DMS114 treated with DMSO at 0.1 percent for 48 hours (cell line): ENCODE results near the gene AUTS2.

Source experiments
- DNase-seq: peaks from one replicate; lab custom pipeline; 2025; ENCODE audit not compliant: unreplicated experiment; lab: John Stamatoyannopoulos, UW

The AUTS2 gene

GRCh38 chr7:69622960-69623359 lies 24.7 kb downstream of the AUTS2 start:
- no peak for DNase-seq

- DNase-seq = no peak
Observed at GRCh38 chr7:69624435-69625230, 26.4 kb downstream of the AUTS2 start.

GRCh38 chr7:69625238-69625637 lies 27.0 kb downstream of the AUTS2 start:
- DNase-seq = no peak

- DNase-seq = no peak
Observed at GRCh38 chr7:69625798-69626197, 27.5 kb downstream of the AUTS2 start.

- no peak for DNase-seq
Observed at GRCh38 chr7:69630292-69630691, 32.0 kb downstream of the AUTS2 start.

- no peak for DNase-seq
Observed at GRCh38 chr7:69631131-69631530, 32.9 kb downstream of the AUTS2 start.

DNA sequence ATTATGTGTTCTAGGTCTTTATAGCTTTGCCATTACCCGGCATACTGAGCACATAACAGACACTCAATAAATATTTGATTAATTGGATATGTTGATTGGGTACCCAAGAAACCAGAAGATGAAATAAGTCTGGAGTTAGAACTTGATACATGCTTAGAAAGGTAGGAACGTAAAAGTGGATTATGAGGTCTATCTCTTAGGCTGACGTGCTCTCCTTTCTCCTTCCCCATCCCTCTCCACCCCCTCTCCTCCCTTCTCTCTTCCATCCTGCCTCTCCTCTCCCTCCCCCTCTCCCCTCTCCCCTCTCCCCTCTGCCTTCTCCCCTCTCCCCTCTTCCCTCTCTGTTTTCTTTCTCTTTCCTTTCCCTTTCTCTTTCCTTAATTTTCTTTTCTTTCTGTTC lies 34.0 kb downstream of the AUTS2 start:
- DNase-seq = no peak

DNA sequence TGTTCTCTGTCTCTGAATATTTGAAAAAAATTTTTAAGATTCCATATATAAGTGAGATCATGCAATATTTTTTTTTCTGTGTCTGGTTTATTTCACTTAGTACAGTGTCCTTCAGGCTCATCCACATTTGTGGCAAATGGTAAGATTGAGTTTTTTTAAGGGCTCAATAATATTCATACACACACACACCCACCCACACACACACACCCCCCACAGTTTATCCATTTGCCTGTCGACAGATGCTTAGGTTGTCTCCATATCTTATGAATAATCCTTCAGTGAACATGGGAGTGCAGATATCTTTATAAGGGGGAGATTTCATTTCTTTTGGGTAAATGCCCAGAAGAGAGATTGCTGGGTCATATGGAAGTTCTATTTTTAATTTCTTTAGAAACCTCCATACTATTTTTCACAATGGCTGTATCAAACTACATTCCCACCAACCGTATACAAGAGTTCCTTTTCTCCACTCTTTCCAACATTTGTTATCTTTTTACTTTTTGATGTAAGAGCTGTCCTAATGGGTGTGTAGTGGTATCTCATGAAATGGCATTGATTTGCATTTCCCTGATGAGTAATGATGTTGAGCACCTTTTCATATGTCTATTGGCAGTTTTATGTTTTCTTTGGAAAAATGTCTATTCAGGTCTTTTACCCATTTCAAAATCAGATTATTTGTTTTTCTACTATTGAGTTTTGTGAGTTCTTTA lies 35.0 kb downstream of the AUTS2 start:
- DNase-seq = no peak

DNA sequence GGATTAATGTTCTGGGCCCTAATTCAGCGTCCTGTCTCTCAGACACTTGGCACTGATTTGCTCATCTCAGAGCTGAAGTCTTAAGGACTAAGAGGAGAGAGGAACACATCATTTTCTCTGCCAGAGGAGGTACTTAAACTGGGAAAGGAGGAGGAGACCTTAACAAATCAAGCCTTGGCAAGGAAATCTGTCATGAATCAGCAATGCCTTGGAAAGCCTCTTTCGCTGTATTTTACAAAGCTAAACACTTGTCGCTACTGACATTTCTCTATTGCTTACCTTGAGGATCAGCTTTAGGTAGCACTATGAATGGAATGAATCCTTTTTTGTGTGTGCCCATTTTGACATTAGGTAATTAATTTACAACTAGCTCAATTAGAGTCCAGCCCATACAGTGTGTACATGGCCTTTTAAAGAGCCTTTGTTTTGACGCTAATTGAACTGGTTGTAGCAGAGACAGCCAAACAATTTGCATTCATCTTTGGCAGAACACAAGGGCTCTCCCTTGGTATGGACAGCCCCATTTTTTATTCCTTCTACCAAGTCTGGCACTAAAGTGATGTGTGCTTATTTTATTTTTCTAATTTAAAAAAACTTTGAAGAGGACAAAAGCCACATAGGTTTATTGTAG lies 37.4 kb downstream of the AUTS2 start:
- no peak for DNase-seq

DNA sequence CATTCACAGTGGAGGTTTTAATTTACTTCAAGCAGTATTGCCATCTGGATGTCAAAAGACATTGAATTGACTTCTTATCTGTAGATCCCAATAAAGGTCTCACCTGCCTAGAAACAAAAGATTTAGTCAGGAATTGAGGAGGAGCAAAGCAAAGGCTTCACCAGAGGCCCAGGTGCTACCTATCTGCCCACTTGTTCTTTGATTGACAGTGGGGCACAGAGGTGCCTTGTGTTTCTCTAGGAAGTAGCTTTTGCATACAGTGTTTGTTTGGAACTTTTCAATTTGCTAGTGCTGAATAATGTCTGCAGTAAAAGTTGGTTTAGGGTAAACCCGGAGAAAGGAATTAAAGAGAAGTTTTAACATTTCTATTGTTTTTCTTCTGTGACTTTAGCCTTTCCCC lies 40.4 kb downstream of the AUTS2 start:
- DNase-seq = no peak

DNA sequence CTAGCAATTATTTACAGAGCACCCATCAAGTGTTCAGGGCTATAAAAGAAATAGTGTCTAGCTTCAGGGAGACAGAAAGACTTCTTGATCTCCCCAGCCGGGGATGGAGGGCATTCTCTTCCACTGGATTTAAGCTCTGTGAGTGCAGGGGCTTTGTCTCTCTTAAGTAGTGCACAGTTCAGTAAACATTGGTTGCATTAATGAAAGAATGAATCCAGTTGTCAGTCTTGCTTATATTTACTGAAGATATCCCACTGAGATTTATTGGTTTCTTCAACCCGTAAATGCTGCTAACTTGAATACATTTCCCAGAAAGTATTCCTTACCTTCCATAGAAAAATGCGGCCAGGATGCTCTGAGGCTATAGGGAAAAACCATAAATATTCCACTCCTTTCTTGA lies 41.9 kb downstream of the AUTS2 start:
- DNase-seq = no peak

- DNase-seq = no peak
Observed at GRCh38 chr7:69640925-69641594, 42.8 kb downstream of the AUTS2 start.

DNA sequence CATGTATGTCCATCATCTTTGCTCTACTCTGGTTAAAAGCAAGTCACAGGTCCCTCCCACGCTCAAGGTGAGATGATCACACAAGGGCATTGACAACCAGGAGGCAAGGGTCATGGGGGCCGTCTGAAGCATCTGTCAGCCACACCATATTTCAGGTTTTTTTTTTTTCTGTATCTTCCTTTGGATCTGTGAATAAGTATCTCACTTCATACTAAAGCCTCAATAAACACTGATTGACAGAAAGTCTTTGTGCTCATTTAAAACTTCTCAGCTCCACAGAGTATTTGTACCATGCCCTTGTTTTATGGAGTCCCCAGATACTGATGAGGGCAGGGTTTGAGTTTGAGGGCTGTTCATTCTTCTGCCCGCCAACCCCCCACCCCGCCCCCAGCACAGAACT lies 45.0 kb downstream of the AUTS2 start:
- DNase-seq = no peak

DNA sequence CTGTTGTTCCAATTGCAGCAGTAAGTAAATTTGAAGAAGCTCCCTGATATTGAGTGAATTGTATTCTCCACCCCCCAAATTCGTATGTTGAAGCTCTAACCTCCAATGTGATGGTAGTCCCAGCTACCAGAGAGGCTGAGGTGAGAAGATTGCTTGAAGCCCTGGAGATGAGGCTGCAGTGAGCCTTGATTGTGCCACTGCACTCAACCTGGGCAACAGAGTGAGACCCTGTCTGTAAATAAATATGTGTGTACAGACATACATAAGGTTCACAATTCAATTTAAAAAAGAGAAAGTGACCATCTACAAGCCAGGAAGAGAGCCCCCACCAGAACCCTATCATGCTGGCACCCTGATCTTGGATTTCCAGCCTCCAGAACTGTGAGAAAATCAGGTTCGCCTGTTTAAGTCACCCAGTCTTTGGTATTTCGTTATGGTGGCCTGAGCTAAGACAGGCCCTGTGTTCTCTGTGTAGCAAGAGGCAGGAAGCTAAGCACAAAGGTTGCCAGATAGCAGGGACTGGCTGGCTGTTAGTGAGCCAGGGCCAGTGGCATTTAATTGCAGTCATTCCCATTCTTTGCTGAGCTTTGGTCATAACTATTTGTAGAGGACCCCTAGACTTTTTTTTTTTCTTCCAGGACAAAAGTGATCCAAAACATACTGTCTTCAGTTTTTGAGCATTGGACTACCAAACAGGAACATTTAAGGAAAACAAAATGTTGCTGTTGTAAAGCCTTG lies 45.6 kb downstream of the AUTS2 start:
- DNase-seq = no peak

GRCh38 chr7:69645683-69646082 lies 47.4 kb downstream of the AUTS2 start:
- no peak for DNase-seq

DNA sequence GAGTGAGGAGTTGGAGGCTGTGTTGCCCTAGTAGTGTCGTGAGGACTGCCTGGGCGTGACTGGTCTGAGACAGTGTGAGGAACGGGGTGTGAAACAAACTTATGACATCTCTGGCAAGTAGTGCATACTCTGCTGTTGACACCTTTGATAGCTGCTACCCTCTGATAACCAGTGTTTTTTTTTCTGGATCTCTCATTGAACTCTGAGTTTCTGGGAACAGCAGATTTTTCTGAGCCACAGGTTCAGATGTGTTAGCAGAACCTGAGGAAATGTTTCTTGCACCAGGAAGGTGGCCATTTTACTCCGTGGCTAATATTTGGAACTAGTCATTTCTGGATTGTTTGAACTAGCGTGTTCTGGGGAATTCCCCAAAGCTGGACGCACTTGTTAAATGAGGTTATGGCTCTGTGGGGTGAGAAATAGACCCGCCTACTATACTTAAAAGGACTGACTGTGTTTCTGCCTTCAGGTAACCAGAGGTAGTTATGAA lies 52.9 kb downstream of the AUTS2 start:
- no peak for DNase-seq

DNA sequence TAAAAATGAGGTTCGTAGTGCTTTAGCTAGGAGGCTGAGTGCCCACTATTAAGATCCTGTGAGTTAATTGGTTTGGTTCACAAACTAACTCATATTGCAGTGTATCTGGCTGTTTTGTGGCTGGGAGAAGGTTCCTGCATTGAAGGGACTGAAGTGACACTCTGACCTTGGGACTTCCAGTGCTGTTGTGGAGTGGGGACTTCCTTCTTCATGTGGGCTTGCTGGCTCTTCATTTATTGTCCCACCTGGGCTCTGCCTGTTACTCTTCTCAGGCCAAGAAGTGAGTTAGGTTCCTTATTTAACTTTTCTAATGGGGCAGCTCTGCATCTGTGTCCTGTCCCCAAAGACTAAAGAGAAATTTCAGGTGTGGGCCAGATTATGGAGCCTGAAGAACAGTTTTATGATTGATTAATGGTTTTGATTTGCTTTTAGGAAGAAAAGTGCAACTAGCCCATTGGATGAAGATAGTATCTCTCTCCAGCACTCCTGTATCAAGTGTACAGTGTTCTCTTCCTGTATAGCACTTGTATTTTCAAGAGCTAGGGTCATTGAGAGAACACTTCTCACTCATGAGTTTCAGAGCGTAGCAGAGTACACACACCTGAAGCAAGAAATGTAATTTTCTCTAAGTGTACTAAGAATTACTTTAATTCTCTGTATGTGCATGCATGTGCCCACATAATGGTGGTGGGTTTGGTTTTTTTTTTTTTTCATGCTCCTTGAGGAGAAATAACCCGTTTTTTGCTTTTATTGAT lies 54.8 kb downstream of the AUTS2 start:
- DNase-seq = no peak

DNA sequence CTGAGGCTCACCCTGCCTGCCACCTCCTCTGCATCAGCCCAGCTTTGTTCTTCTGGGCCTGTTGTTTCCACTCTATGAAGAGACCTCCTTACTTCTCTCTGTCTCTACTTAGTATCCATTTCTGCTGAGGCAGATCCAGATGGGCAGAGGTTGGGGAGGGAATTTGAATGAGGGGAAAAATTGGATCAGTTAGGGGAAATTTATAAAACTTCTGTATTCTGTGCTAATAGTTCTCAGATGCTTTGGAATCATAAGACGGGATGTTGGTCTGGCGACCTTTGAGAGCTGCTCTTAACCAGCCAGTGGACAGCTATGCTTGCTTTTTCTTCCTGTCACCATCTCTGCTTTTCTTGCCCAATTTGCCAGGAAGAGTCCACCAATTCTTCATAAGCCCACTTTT lies 55.5 kb downstream of the AUTS2 start:
- no peak for DNase-seq

DNA sequence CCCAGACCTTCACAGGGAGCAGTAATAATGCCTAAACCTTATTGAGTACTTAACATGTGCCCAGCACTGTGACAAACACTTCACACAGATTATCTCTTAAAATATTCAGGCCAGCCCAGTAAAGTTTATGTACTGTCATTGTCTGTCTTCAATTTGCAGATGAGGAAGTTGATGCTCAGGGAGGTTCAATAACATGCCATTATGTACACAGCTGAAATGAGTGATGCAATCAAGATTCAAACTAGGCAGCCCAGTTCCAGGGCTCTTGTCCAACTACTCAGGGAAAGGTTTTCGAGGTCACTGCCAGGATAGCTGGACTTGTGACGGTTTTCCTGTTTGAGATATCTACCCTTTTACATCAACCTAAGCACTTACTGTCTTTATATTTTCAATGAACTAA lies 56.1 kb downstream of the AUTS2 start:
- no peak for DNase-seq
